ENCODE measurements around the gene TLE1. TPM values are rescaled to one million over a fixed set of nuclear protein-coding genes. Genes with fewer than 3 reads are reported as not detected.
"Not testable (repeated sequence)": the region's sequence is repeated elsewhere in the genome, so short reads cannot be mapped to it uniquely, and the experiment has no call there.

The TLE1 gene
- total RNA-seq, 2 experiments from 2014 or later = 0.10 TPM

DNA sequence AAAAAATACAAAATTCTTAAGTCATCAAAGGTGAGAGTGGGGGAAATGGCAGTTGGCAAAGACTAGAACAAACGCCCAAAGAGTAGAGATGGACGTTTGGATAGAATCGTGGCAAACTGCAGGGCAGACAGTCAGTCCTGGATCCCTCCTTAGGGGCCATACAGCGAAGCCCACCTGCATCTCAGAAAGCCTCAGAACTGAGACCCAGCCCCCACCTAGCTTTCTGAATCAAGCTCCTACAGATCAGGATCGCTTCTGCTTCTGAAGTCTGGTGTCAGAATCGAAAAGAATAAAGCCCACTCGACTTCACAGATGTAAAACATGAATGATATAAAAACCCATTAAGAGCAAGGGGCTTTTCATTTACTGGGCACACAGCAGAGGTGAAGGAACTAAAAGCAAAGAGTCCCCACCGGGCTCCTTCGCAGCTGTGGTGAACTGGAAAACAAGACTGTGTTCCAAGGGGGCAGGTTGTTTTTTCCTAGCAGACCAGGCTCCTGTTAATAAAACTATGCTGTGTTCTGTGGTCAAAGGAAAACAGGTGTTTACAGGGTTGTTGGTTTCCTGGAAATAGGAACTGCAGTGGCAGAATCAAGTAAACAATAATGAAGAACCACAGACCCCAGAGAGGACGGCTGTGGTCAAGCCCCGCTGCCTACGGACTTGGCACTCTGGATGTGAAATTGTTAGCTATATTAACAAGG, 91.8 kb downstream of the TLE1 start:
- H3K27me3 Mint-ChIP-seq (ENCODE audit: low read depth) = peaks cover 30% of the 10 kb centered on the region

DNA sequence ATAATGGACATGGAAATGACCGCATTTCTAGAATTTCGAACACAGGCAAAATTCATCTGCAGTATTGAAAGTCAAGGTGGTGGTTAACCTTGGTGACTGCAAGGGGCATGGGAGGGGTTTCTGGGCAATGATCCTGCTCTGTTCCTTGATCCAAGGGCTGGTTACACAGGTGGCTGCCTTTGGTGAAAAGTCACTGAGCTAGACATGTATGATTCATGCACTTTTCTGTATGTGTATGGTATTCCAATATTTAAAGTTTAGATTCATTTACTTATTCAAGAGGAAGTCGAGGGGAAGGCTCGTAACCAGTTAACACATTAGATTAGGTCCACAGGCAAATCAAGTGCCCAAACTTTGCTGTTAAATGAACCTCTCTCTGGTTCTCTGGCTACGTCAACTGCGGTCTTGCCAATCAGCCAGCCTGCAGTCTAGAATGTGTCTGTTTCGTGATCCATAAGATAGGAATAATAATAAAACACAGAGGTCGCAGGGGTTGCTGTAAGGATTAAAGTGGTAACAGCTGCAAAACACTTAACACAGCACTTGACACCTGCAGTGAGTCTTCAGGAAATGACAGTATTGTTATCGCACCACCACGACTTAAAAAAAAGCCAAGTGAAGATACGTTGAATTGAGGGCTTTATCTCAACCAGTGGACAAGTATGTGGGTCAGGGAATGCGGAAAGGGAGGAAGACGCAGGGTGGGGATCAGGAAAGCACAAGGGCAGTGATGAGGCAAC, 92.5 kb downstream of the TLE1 start:
- no peak for DNase-seq
- Mint-ChIP-seq H3K27ac (no peak overlapping the region), H3K27me3 (ENCODE audit: low read depth) (peaks cover 30% of the 10 kb centered on the region), H3K36me3 (ENCODE audit: low read depth) (no peaks in the 10 kb centered on the region), H3K4me1 (ENCODE audit: low read depth) (peaks cover 7% of the 10 kb centered on the region), H3K4me3 (no peak overlapping the region), H3K9me3 (peaks cover 3% of the 10 kb centered on the region)
- intact Hi-C loops (cut with micrococcal nuclease) = loop anchor here (10.0 kb wide), 1 partner anchor 88 kb away; the partner anchor contains the start of gene TLE1
- CTCF ChIA-PET = no interaction called here

More for the DNA sequence above, 91.8 kb downstream of the TLE1 start:
- Mint-ChIP-seq H3K27ac (no peak overlapping the region), H3K4me1 (ENCODE audit: low read depth) (peaks cover 7% of the 10 kb centered on the region), H3K9me3 (peaks cover 3% of the 10 kb centered on the region), H3K4me3 (no peak overlapping the region), H3K36me3 (ENCODE audit: low read depth) (no peaks in the 10 kb centered on the region)
- CTCF ChIA-PET = no interaction called here
- DNase-seq = no peak
- intact Hi-C loops (cut with micrococcal nuclease) = loop anchor here (10.0 kb wide), 1 partner anchor 87 kb away; the partner anchor contains the start of gene TLE1

DNA sequence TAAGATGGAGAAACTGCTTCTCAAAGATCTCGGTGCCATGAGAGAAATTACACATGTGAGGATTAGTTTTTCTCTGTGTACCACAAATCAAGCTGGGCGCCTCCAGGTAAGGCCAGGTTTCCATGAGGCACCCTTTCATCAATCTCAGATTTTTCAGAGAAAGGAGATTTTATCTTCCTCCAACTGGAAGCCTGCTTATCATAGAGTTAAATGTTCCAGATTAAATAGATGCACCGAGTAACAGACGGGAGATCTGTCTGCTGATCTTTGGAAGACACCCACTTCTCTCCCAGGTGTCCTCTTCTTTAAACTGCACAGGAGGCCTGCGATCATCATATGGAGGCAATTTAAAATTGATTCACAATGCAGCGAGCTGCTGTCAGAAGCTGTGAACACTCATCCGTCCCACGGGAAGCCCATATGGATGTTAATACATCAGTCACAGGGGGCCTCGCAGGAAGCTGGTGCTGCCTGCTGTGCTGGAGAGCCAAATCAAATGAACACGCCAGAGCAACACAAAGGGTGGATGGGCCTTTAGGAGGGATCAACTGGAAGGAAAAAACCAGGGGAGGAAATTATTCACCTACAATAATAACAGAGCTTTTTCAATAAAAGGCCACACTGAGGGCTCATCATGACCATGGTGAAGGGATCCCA, 93.3 kb downstream of the TLE1 start:
- peaks cover 30% of the 10 kb centered on the region for H3K27me3 Mint-ChIP-seq (ENCODE audit: low read depth)
- H3K27ac Mint-ChIP-seq = no peak overlapping the region
- CTCF ChIA-PET = no interaction called here
- H3K4me1 Mint-ChIP-seq (ENCODE audit: low read depth) = peaks cover 7% of the 10 kb centered on the region
- intact Hi-C loops (cut with micrococcal nuclease) = loop anchor here (10.0 kb wide), 1 partner anchor 89 kb away; the partner anchor contains the start of gene TLE1
- H3K36me3 Mint-ChIP-seq (ENCODE audit: low read depth) = no peaks in the 10 kb centered on the region
- H3K9me3 Mint-ChIP-seq = peaks cover 3% of the 10 kb centered on the region
- H3K4me3 Mint-ChIP-seq = no peak overlapping the region
- no peak for DNase-seq

DNA sequence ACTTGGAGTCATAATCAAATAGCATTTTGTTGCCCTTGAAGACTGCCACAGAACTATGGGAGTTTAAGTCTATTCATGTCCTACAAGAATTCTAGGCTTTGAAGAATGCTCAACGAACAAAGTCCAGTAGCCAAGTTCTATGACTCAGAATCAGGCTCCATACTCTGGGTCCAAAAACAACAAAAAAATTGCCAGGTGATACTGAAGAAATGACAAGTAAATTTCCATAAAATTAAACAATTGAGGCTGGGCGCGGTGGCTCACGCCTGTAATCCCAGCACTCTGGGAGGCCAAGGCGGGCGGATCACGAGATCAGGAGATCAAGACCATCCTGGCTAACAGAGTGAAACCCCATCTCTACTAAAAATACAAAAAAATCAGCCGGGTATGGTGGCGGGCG, 94.1 kb downstream of the TLE1 start:
- DNase-seq; H3K4me3 Mint-ChIP-seq; CTCF ChIA-PET; H3K4me1 Mint-ChIP-seq (ENCODE audit: low read depth); H3K9me3 Mint-ChIP-seq; H3K36me3 Mint-ChIP-seq (ENCODE audit: low read depth); H3K27ac Mint-ChIP-seq: not testable (repeated sequence)
- intact Hi-C loops (cut with micrococcal nuclease) = loop anchor here (10.0 kb wide), 1 partner anchor 90 kb away; the partner anchor contains the start of gene TLE1
- H3K27me3 Mint-ChIP-seq (ENCODE audit: low read depth) = peaks cover 30% of the 10 kb centered on the region

DNA sequence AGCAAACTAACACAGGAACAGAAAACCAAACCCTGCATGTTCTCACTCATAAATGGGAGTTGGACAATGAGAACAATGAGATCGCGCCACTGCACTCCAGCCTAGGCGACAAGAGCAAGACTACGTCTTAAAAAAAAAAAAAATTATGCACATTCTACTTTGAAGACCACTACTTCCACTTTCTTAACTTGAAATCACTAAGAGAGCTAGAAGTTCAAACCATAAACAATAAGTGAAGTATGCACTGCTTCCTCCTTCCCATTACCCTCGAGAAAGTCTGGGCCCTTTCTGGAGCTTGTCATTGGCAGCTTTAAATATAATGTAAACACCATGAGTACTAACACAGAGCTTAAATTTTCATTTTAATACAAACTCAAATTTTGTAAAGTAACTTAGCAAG, 94.9 kb downstream of the TLE1 start:
- CTCF ChIA-PET = no interaction called here
- DNase-seq = no peak
- H3K36me3 Mint-ChIP-seq (ENCODE audit: low read depth) = no peaks in the 10 kb centered on the region
- peaks cover 30% of the 10 kb centered on the region for H3K27me3 Mint-ChIP-seq (ENCODE audit: low read depth)
- H3K27ac Mint-ChIP-seq = no peak overlapping the region
- no peak overlapping the region for H3K4me3 Mint-ChIP-seq
- peaks cover 7% of the 10 kb centered on the region for H3K4me1 Mint-ChIP-seq (ENCODE audit: low read depth)
- intact Hi-C loops (cut with micrococcal nuclease) = loop anchor here (10.0 kb wide), 1 partner anchor 90 kb away; the partner anchor contains the start of gene TLE1
- H3K9me3 Mint-ChIP-seq = peaks cover 3% of the 10 kb centered on the region

DNA sequence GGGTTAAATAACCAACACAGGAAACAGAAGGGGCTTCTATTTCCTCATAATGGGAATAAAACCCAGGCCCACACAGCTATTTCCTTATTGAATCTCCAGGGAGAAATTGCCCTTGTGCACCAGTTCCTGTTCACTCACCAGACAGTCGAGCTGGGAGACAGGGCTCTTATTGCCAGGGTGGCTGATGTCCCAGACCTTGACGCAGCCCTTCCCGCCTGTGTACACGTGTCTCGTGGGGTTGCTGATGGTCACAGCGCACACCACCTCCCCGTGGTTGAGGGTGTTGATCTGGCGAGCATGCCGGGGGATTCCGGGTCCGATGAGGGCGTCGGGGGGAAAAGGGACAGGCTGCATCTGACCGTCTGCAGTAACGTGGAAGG, 96.5 kb downstream of the TLE1 start:
- H3K27me3 Mint-ChIP-seq (ENCODE audit: low read depth) = peaks cover 24% of the 10 kb centered on the region
- H3K4me1 Mint-ChIP-seq (ENCODE audit: low read depth) = peaks cover 7% of the 10 kb centered on the region
- H3K27ac Mint-ChIP-seq = no peak overlapping the region
- CTCF ChIA-PET = no interaction called here
- DNase-seq = no peak
- H3K9me3 Mint-ChIP-seq = peaks cover 3% of the 10 kb centered on the region
- intact Hi-C loops (cut with micrococcal nuclease) = loop anchor here (10.0 kb wide), 1 partner anchor 92 kb away; the partner anchor contains the start of gene TLE1
- H3K36me3 Mint-ChIP-seq (ENCODE audit: low read depth) = no peaks in the 10 kb centered on the region
- no peak overlapping the region for H3K4me3 Mint-ChIP-seq

DNA sequence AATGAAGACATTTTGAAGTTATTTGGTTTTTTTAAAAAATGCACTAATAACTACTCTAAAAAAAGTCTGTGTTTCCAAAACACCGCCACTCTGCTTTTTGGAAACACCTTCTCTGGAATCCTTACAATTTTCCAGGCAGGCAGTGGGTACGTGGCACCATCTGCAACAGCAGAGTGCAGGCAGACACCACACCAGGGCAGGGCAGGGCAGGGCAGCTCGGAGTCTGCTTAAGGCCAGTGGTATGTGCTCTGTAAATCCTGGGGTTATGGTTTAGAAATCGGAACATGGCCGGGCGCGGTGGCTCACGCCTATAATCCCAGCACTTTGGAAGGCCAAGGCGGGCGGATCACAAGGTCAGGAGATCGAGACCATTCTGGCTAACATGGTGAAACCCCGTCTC, 97.6 kb downstream of the TLE1 start:
- Mint-ChIP-seq H3K4me3 (no peak overlapping the region), H3K9me3 (peaks cover 3% of the 10 kb centered on the region), H3K27ac (no peak overlapping the region), H3K36me3 (ENCODE audit: low read depth) (no peaks in the 10 kb centered on the region), H3K4me1 (ENCODE audit: low read depth) (peaks cover 1% of the 10 kb centered on the region), H3K27me3 (ENCODE audit: low read depth) (peaks cover 19% of the 10 kb centered on the region)
- DNase-seq = no peak
- CTCF ChIA-PET = no interaction called here
- intact Hi-C loops (cut with micrococcal nuclease) = loop anchor here (10.0 kb wide), 1 partner anchor 93 kb away; the partner anchor contains the start of gene TLE1

DNA sequence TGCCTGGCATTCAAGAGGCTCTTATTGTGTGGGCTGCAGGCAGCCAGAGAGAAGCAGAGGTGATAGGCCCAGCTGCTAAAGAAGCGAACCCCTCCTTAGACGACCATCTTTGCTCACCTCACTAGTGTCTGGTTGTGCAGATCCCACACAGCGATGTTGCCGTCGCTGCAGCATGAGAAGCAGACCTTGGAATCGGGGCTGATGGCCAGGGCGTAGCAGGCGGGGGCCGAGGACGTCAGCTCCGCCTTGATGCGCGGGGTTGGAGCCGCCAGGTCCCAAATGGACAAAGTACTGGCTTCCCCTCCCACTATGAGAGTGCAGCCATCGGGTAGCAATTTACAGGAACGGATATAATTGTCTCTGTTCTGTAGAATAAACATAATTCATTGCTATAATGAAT, 98.7 kb downstream of the TLE1 start:
- CTCF ChIA-PET = interaction anchor here (0.7 kb wide), 1 partner anchor 1422 kb away, joined by 3 read pairs; no protein-coding TSS in a partner anchor
- H3K4me1 Mint-ChIP-seq (ENCODE audit: low read depth) = no peaks in the 10 kb centered on the region

DNA sequence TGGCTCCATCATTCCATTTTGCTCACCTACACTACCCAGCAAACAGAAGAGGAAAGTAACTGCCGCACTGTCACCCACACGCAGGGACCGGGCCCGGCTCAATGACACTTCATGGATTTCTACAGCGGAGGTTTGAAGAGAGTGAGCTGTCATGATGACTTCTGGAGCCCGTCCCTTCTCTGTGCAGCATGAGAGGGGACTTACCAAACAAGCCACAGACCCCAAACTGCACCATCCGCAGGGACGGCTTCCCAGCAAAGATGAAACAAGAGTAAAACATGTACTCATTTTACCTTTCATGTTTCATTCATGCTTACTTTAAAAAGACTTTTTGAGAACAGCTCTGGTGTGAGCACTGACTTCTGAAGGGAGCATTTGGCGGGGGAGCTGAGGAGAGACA, 99.5 kb downstream of the TLE1 start:
- no peaks in the 10 kb centered on the region for H3K4me1 Mint-ChIP-seq (ENCODE audit: low read depth)
- no peak overlapping the region for H3K27ac Mint-ChIP-seq
- no peak for DNase-seq
- H3K4me3 Mint-ChIP-seq = no peak overlapping the region
- H3K36me3 Mint-ChIP-seq (ENCODE audit: low read depth) = no peaks in the 10 kb centered on the region
- intact Hi-C loops (cut with micrococcal nuclease) = loop anchor here (10.0 kb wide), 1 partner anchor 95 kb away; the partner anchor contains the start of gene TLE1
- H3K27me3 Mint-ChIP-seq (ENCODE audit: low read depth) = peaks cover 13% of the 10 kb centered on the region
- CTCF ChIA-PET = no interaction called here
- H3K9me3 Mint-ChIP-seq = peaks cover 3% of the 10 kb centered on the region

More for the DNA sequence above, 98.7 kb downstream of the TLE1 start:
- Mint-ChIP-seq H3K9me3 (peaks cover 3% of the 10 kb centered on the region), H3K27me3 (ENCODE audit: low read depth) (peaks cover 13% of the 10 kb centered on the region), H3K36me3 (ENCODE audit: low read depth) (no peaks in the 10 kb centered on the region), H3K4me3 (no peak overlapping the region), H3K27ac (no peak overlapping the region)
- no peak for DNase-seq
- intact Hi-C loops (cut with micrococcal nuclease) = loop anchor here (10.0 kb wide), 1 partner anchor 94 kb away; the partner anchor contains the start of gene TLE1

DNA sequence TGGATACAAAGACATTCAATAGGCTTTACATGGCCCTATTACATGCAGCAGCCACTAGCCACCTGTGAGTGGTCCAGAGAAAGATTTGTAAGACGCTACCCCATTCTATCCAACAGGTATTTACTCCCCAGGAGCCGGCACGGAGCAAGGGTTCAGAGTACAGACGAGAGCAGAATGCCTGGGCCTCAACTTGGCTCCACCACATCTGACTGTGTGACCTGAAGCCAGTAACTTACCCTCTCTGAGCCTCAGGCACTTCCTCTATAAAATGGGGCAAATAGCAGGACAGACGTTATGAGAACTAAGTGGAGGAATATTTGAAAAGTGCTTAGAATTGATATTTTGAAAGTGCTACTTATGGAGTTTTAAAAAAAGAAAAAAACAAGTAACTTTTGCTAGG, 100.0 kb downstream of the TLE1 start:
- H3K36me3 Mint-ChIP-seq (ENCODE audit: low read depth) = no peaks in the 10 kb centered on the region
- intact Hi-C loops (cut with micrococcal nuclease) = no loop called here
- no peaks in the 10 kb centered on the region for H3K4me1 Mint-ChIP-seq (ENCODE audit: low read depth)
- H3K4me3 Mint-ChIP-seq = no peak overlapping the region
- DNase-seq = no peak
- CTCF ChIA-PET = no interaction called here
- no peak overlapping the region for H3K27ac Mint-ChIP-seq
- peaks cover 11% of the 10 kb centered on the region for H3K27me3 Mint-ChIP-seq (ENCODE audit: low read depth)
- H3K9me3 Mint-ChIP-seq = peaks cover 3% of the 10 kb centered on the region

DNA sequence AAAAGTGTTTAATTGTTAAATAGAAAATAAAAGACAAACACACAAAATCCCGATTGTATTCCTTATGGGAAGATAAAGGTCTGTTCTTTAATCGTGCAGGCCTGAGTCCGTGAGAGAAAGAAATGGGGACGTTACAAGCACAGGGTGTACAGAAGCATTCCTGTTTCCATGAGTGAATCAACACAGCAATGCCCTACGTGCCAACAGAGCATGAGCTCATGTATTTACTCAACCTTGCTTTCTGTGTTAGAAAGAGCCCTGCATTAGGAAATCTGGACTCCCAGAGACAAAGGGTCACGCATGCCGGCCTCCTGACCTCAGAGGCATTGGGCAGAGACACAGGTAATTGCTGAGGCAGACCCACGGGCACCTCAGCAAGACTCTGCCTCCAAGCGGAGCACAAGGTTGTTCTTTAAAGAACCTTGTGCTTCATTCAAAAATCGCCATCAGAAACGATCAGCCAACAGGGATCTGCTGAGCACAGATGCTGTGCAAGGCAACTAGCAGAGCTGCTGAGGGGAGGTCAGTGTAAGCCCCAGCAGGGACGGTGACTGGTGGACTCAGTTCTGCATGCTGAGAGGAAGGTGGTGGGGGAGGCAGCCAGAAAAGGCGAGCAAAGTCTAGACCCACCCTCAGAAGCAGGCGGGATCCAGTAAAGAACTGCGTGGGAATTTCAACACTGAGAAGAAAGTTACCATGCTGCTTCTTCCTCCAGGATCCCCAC, 101.0 kb downstream of the TLE1 start:
- H3K27ac Mint-ChIP-seq = no peak overlapping the region
- peaks cover 4% of the 10 kb centered on the region for H3K27me3 Mint-ChIP-seq (ENCODE audit: low read depth)
- no peaks in the 10 kb centered on the region for H3K4me1 Mint-ChIP-seq (ENCODE audit: low read depth)
- CTCF ChIA-PET = no interaction called here
- intact Hi-C loops (cut with micrococcal nuclease) = no loop called here
- no peaks in the 10 kb centered on the region for H3K36me3 Mint-ChIP-seq (ENCODE audit: low read depth)
- no peaks in the 10 kb centered on the region for H3K9me3 Mint-ChIP-seq
- no peak for DNase-seq
- no peak overlapping the region for H3K4me3 Mint-ChIP-seq

DNA sequence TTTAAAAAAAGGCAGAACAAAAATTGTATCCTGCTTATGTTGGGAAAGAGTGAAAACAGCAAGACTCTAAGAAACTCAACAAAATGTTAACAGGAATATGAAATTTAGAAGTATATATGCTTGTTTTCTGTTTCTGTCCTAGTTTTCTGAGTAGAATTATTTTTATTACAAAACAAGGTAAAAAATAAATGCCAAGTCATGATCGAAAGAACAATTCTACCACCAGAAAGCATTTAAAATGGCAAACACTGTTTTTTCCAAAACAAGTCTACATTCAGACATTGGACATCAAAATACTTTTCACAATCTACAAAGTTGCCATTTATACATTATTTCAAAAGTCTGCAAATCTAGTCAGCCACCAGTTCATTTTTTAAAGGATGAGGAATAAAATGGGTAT, 102.6 kb downstream of the TLE1 start:
- Mint-ChIP-seq H3K27ac (no peak overlapping the region), H3K4me3 (no peak overlapping the region), H3K27me3 (ENCODE audit: low read depth) (no peaks in the 10 kb centered on the region), H3K36me3 (ENCODE audit: low read depth) (no peaks in the 10 kb centered on the region), H3K9me3 (no peaks in the 10 kb centered on the region), H3K4me1 (ENCODE audit: low read depth) (no peaks in the 10 kb centered on the region)
- DNase-seq = no peak
- CTCF ChIA-PET = no interaction called here
- intact Hi-C loops (cut with micrococcal nuclease) = no loop called here
